Chondrocyte (in vitro differentiated cells): Measurements from ENCODE around the gene DFFA. TPM values are rescaled to one million over a fixed set of nuclear protein-coding genes. Genes with fewer than 3 reads are reported as not detected.
A peak's percentile ranks its signal among the peaks of the same experiment; 100 is the strongest.
"Not testable (repeated sequence)": the region's sequence is repeated elsewhere in the genome, so short reads cannot be mapped to it uniquely, and the experiment has no call there.

Source experiments
- DNase-seq: peaks from one replicate; pipeline ENCODE4 v3.0.0; 2021; ENCODE audit warnings: mixed read lengths, low spot score
- H3K27ac Mint-ChIP-seq: one replicate; pipeline ENCODE4 v1.8.0; 2021; ENCODE audit warnings: mild to moderate bottlenecking, moderate library complexity, mixed read lengths; ENCODE audit not compliant: unreplicated experiment
- H3K27me3 Mint-ChIP-seq: 2 replicates; pipeline ENCODE4 v1.8.0; 2021; ENCODE audit warnings: low read depth, mixed read lengths
- H3K36me3 Mint-ChIP-seq: 2 replicates; pipeline ENCODE4 v1.8.0; 2021; ENCODE audit warnings: low read depth, mixed read lengths
- H3K4me1 Mint-ChIP-seq: 2 replicates; pipeline ENCODE4 v1.8.0; 2021; ENCODE audit warnings: low read depth, mild to moderate bottlenecking, mixed read lengths
- H3K4me3 Mint-ChIP-seq: one replicate; pipeline ENCODE4 v1.8.0; 2021; ENCODE audit warnings: mild to moderate bottlenecking, moderate library complexity, mixed read lengths; ENCODE audit not compliant: unreplicated experiment
- H3K9me3 Mint-ChIP-seq: 2 replicates; pipeline ENCODE4 v1.8.0; 2021; ENCODE audit warnings: low read depth, mixed read lengths
- CTCF ChIP-seq: fragments of 200-600 bp; sonication (generic); IDR thresholded peaks from 2 replicates; pipeline ENCODE4 v1.5.0; 2021; ENCODE audit warnings: antibody characterized with exemption, mild to moderate bottlenecking, moderate library complexity
- total RNA-seq: library from RNA; stranded (reverse); gene quantifications from 3 replicates; pipeline ENCODE4 v1.2.1, GENCODE V29; 2021

DFFA gene
- total RNA-seq, 1 donor from 2014 or later: 33.7 TPM

DNA sequence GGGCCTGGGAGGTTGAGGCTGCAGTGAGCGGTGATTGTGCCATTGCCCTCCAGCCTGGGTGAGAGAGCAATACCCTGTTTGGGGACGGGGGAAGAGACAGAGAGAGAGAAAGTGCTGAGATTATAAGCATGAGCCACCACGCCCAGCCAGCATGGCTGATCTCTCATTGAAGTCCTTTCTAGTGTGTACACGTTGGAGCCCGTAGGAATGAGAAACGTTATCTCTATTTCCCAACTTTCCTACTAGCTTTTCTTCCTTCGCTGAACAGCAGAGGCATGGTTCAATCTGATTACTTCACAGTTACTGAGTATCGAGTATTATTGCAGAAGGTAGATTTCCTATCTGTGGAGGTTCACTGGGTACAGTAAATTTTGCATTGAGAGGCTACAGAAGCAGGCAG lies 7.0 kb upstream of the DFFA start:
- no peak overlapping the region for H3K27ac Mint-ChIP-seq
- H3K27me3 Mint-ChIP-seq: no peaks in the 10 kb centered on the region
- H3K9me3 Mint-ChIP-seq: no peaks in the 10 kb centered on the region
- peaks cover 22% of the 10 kb centered on the region for H3K4me1 Mint-ChIP-seq
- no peak for TF ChIP-seq CTCF
- H3K36me3 Mint-ChIP-seq: no peaks in the 10 kb centered on the region
- H3K4me3 Mint-ChIP-seq: no peak overlapping the region
- no peak for DNase-seq

GRCh38 chr1:10475510-10475909 lies 3.2 kb upstream of the DFFA start:
- Mint-ChIP-seq H3K36me3 (no peaks in the 10 kb centered on the region), H3K4me1 (peaks cover 45% of the 10 kb centered on the region), H3K27ac (peak overlapping the region; percentile 59), H3K27me3 (no peaks in the 10 kb centered on the region), H3K9me3 (no peaks in the 10 kb centered on the region), H3K4me3 (peak overlapping the region; percentile 96)
- TF ChIP-seq CTCF: no peak
- no peak for DNase-seq

DNA sequence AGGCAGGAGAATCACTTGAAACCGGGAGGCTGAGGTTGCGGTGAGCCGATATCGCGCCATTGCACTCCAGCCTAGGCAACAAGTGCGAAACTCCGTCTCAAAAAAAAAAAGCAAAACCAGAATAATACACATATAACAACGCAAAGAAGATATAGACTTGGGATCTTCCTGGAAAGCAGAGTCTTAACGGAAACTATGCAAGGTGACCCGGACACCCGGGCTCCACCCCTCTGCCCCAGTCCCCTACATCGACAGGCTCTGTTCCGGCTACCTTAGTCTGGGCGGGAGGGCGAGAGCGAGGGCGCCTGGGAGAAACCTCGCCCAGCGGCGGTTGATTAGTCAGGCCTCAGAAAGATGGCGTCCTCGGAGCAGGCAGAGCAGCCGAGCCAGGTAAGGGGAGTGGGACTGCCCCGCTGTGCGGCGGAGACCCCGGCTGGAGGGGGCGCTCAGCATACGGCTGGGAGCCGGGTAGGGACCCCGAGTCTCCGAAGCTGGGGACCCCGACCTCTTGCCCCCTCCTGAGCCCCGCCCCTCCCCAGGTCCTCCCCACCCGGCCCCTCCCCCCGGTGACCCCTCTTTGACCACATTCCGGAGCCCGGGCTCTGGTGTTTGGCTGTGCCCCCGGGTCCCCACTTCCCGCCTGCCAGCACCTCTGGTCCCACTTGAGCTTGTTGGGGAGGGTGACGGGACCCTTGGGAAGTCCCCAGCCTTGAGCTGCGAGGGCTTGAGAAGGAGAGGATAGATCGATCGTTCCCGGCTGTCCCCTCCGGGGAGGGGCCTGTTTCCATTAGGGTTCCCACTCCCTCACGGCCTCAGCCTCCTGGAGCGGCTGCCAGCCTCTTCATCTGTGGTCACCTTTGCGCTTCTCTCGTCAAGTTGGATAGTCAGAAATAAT lies 2.5 kb upstream of the DFFA start, which contains the start of gene PEX14:
TSS of gene PEX14 (plus strand) at position 338 of the 895 bp plus-strand sequence. CDS start at position 355, 17 bp downstream.
- H3K36me3 Mint-ChIP-seq: no peaks in the 10 kb centered on the region
- no peaks in the 10 kb centered on the region for H3K27me3 Mint-ChIP-seq
- peak within 1 kb of the TSS; percentile 81 for H3K27ac Mint-ChIP-seq
- DNase-seq: peak; percentile 97
- no peaks in the 10 kb centered on the region for H3K9me3 Mint-ChIP-seq
- peaks cover 45% of the 10 kb centered on the region for H3K4me1 Mint-ChIP-seq
- H3K4me3 Mint-ChIP-seq: peak within 1 kb of the TSS; percentile 96
- no peak for TF ChIP-seq CTCF

GRCh38 chr1:10474309-10474612 lies 1.9 kb upstream of the DFFA start:
- not testable (repeated sequence) for H3K27ac Mint-ChIP-seq, H3K36me3 Mint-ChIP-seq, DNase-seq, H3K27me3 Mint-ChIP-seq, H3K9me3 Mint-ChIP-seq
- H3K4me1 Mint-ChIP-seq: peaks cover 45% of the 10 kb centered on the region
- H3K4me3 Mint-ChIP-seq: peak overlapping the region; percentile 96

DNA sequence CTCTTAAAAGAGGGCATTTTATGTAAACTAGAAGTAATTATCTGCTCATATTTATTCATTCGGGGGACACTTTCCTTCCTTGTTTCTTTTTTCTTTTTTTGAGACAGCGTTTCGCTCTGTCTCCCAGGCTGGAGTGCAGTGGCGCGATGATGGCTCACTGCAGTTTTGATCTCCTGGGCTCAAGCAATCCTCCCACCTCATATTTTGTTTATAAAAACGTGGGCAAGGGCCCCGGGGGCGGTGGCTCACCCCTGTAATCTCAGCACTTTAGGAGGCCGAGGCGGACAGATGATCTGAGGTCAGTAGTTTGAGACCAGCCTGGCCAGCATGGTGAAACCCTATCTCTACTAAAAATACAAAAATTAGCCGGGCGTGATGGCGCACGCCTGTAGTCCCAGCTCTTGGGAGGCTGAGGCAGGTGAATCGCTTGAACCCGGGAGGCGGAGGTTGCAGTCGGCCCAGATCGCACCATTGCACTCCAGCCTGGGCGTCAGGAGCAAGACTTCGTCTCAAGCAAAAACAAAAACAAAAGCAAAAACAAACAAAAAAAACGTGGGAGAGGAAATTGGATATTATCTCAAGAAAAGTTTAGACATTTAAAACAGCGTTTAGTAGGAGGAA lies 926 bp upstream of the DFFA start:
- no peaks in the 10 kb centered on the region for H3K9me3 Mint-ChIP-seq
- no peak for TF ChIP-seq CTCF
- peaks cover 4% of the 10 kb centered on the region for H3K36me3 Mint-ChIP-seq
- no peak overlapping the region for H3K4me3 Mint-ChIP-seq
- H3K4me1 Mint-ChIP-seq: peaks cover 45% of the 10 kb centered on the region
- no peak overlapping the region for H3K27ac Mint-ChIP-seq
- H3K27me3 Mint-ChIP-seq: no peaks in the 10 kb centered on the region
- no peak for DNase-seq
